ENCODE data around the gene ASTN2.

The ASTN2 gene

GRCh38 chr9:116411506-116411905, 1003.4 kb downstream of the ASTN2 start:
- DNase-seq (ENCODE audit: low read depth), result no peak

GRCh38 chr9:116409638-116410037, 1005.2 kb downstream of the ASTN2 start:
- DNase-seq (ENCODE audit: low read depth), result no peak

- no peak for DNase-seq (ENCODE audit: low read depth)
Measured at GRCh38 chr9:116409129-116409528, 1005.7 kb downstream of the ASTN2 start.

GRCh38 chr9:116406469-116406868, 1008.4 kb downstream of the ASTN2 start:
- no peak for DNase-seq (ENCODE audit: low read depth)

- no peak for DNase-seq (ENCODE audit: low read depth)
Measured at GRCh38 chr9:116405321-116405720, 1009.5 kb downstream of the ASTN2 start.

- no peak for DNase-seq (ENCODE audit: low read depth)
Measured at GRCh38 chr9:116404228-116404627, 1010.6 kb downstream of the ASTN2 start.

GRCh38 chr9:116403171-116403570, 1011.7 kb downstream of the ASTN2 start:
- DNase-seq (ENCODE audit: low read depth), result no peak

GRCh38 chr9:116395699-116396037, 1019.2 kb downstream of the ASTN2 start:
- DNase-seq (ENCODE audit: low read depth), result no peak

GRCh38 chr9:116394894-116395698, 1019.8 kb downstream of the ASTN2 start:
- DNase-seq (ENCODE audit: low read depth), result no peak

- DNase-seq (ENCODE audit: low read depth), result no peak
Measured at GRCh38 chr9:116394070-116394469, 1020.8 kb downstream of the ASTN2 start.

GRCh38 chr9:116393198-116393597, 1021.7 kb downstream of the ASTN2 start:
- no peak for DNase-seq (ENCODE audit: low read depth)

- DNase-seq (ENCODE audit: low read depth), result no peak
Measured at GRCh38 chr9:116391306-116391900, 1023.5 kb downstream of the ASTN2 start.

GRCh38 chr9:116390303-116391228, 1024.3 kb downstream of the ASTN2 start:
- DNase-seq (ENCODE audit: low read depth), result no peak

GRCh38 chr9:116389541-116390302, 1025.1 kb downstream of the ASTN2 start:
- DNase-seq (ENCODE audit: low read depth), result no peak

- no peak for DNase-seq (ENCODE audit: low read depth)
Measured at GRCh38 chr9:116387934-116388698, 1026.7 kb downstream of the ASTN2 start.

- DNase-seq (ENCODE audit: low read depth), result no peak
Measured at GRCh38 chr9:116383936-116384335, 1030.9 kb downstream of the ASTN2 start.

GRCh38 chr9:116383133-116383532, 1031.7 kb downstream of the ASTN2 start:
- no peak for DNase-seq (ENCODE audit: low read depth)

GRCh38 chr9:116382053-116382452, 1032.8 kb downstream of the ASTN2 start:
- DNase-seq (ENCODE audit: low read depth), result no peak

GRCh38 chr9:116381350-116381749, 1033.5 kb downstream of the ASTN2 start:
- DNase-seq (ENCODE audit: low read depth), result no peak

GRCh38 chr9:116380496-116380995, 1034.3 kb downstream of the ASTN2 start:
- no peak for DNase-seq (ENCODE audit: low read depth)

GRCh38 chr9:116379821-116380220, 1035.0 kb downstream of the ASTN2 start:
- DNase-seq (ENCODE audit: low read depth), result no peak
